Measurements from ENCODE around the gene LLGL2. TPM values are rescaled to one million over a fixed set of nuclear protein-coding genes. Genes with fewer than 3 reads are reported as not detected.

LLGL2 gene
- polyA plus RNA-seq, 1 donor: 149 TPM

- peak; percentile 95 to 96 for DNase-seq
- no peak overlapping the region for H3K4me3 ChIP-seq (ENCODE audit: low read length)
- WGBS (ENCODE audit: insufficient coverage, low lambda C conversion rate): no CpG with 5 or more reads among the region's 16 CpGs
- H3K9me3 ChIP-seq (ENCODE audit: control insufficient read depth, low read depth, low read length): peaks cover 12% of the 10 kb centered on the region
- peak overlapping the region; percentile 92 for H3K27ac ChIP-seq (ENCODE audit: low read length)
- H3K36me3 ChIP-seq (ENCODE audit: control insufficient read depth, insufficient read depth, low read length): peaks cover 95% of the 10 kb centered on the region
- peaks cover 58% of the 10 kb centered on the region for H3K4me1 ChIP-seq (ENCODE audit: control insufficient read depth, insufficient read depth, low read length)
- H3K27me3 ChIP-seq (ENCODE audit: control insufficient read depth, insufficient read depth, low read length): no peaks in the 10 kb centered on the region
Observed at GRCh38 chr17:75617218-75617617, 91.7 kb downstream of the LLGL2 start.

GRCh38 chr17:75617675-75618074 lies 92.2 kb downstream of the LLGL2 start:
- Histone ChIP-seq H3K9me3 (ENCODE audit: control insufficient read depth, low read depth, low read length) (peaks cover 12% of the 10 kb centered on the region), H3K27ac (ENCODE audit: low read length) (peak overlapping the region; percentile 92), H3K36me3 (ENCODE audit: control insufficient read depth, insufficient read depth, low read length) (peaks cover 97% of the 10 kb centered on the region), H3K4me3 (ENCODE audit: low read length) (no peak overlapping the region), H3K27me3 (ENCODE audit: control insufficient read depth, insufficient read depth, low read length) (no peaks in the 10 kb centered on the region), H3K4me1 (ENCODE audit: control insufficient read depth, insufficient read depth, low read length) (peaks cover 55% of the 10 kb centered on the region)
- WGBS (ENCODE audit: insufficient coverage, low lambda C conversion rate): no CpG with 5 or more reads among the region's 11 CpGs
- DNase-seq: no peak

GRCh38 chr17:75619506-75620431 lies 94.3 kb downstream of the LLGL2 start:
- Histone ChIP-seq H3K4me1 (ENCODE audit: control insufficient read depth, insufficient read depth, low read length) (peaks cover 41% of the 10 kb centered on the region), H3K9me3 (ENCODE audit: control insufficient read depth, low read depth, low read length) (peaks cover 12% of the 10 kb centered on the region), H3K27ac (ENCODE audit: low read length) (no peak overlapping the region), H3K27me3 (ENCODE audit: control insufficient read depth, insufficient read depth, low read length) (no peaks in the 10 kb centered on the region), H3K4me3 (ENCODE audit: low read length) (no peak overlapping the region), H3K36me3 (ENCODE audit: control insufficient read depth, insufficient read depth, low read length) (peaks cover 92% of the 10 kb centered on the region)
- WGBS (ENCODE audit: insufficient coverage, low lambda C conversion rate): no CpG with 5 or more reads among the region's 36 CpGs
- no peak for DNase-seq

GRCh38 chr17:75621489-75621888 lies 96.0 kb downstream of the LLGL2 start:
- Histone ChIP-seq H3K4me3 (ENCODE audit: low read length) (no peak overlapping the region), H3K27me3 (ENCODE audit: control insufficient read depth, insufficient read depth, low read length) (no peaks in the 10 kb centered on the region), H3K27ac (ENCODE audit: low read length) (no peak overlapping the region), H3K36me3 (ENCODE audit: control insufficient read depth, insufficient read depth, low read length) (peaks cover 92% of the 10 kb centered on the region), H3K4me1 (ENCODE audit: control insufficient read depth, insufficient read depth, low read length) (peaks cover 24% of the 10 kb centered on the region), H3K9me3 (ENCODE audit: control insufficient read depth, low read depth, low read length) (peaks cover 4% of the 10 kb centered on the region)
- no peak for DNase-seq
- WGBS (ENCODE audit: insufficient coverage, low lambda C conversion rate): no CpG with 5 or more reads among the region's 4 CpGs

GRCh38 chr17:75622076-75622475 lies 96.6 kb downstream of the LLGL2 start:
- H3K9me3 ChIP-seq (ENCODE audit: control insufficient read depth, low read depth, low read length): peaks cover 2% of the 10 kb centered on the region
- peaks cover 18% of the 10 kb centered on the region for H3K4me1 ChIP-seq (ENCODE audit: control insufficient read depth, insufficient read depth, low read length)
- no peak overlapping the region for H3K27ac ChIP-seq (ENCODE audit: low read length)
- WGBS (ENCODE audit: insufficient coverage, low lambda C conversion rate): 83% methylated on average over 1 of the region's 8 CpGs
- no peak overlapping the region for H3K4me3 ChIP-seq (ENCODE audit: low read length)
- H3K36me3 ChIP-seq (ENCODE audit: control insufficient read depth, insufficient read depth, low read length): peaks cover 92% of the 10 kb centered on the region
- no peak for DNase-seq
- no peaks in the 10 kb centered on the region for H3K27me3 ChIP-seq (ENCODE audit: control insufficient read depth, insufficient read depth, low read length)

- H3K27me3 ChIP-seq (ENCODE audit: control insufficient read depth, insufficient read depth, low read length): no peaks in the 10 kb centered on the region
- H3K27ac ChIP-seq (ENCODE audit: low read length): no peak overlapping the region
- H3K36me3 ChIP-seq (ENCODE audit: control insufficient read depth, insufficient read depth, low read length): peaks cover 93% of the 10 kb centered on the region
- peaks cover 2% of the 10 kb centered on the region for H3K9me3 ChIP-seq (ENCODE audit: control insufficient read depth, low read depth, low read length)
- DNase-seq: no peak
- 100% methylated on average over 1 of the region's 15 CpGs for WGBS (ENCODE audit: insufficient coverage, low lambda C conversion rate)
- no peak overlapping the region for H3K4me3 ChIP-seq (ENCODE audit: low read length)
- H3K4me1 ChIP-seq (ENCODE audit: control insufficient read depth, insufficient read depth, low read length): peaks cover 13% of the 10 kb centered on the region
Observed at GRCh38 chr17:75622771-75623273, 97.3 kb downstream of the LLGL2 start.

GRCh38 chr17:75623386-75623785 lies 97.9 kb downstream of the LLGL2 start:
- H3K27me3 ChIP-seq (ENCODE audit: control insufficient read depth, insufficient read depth, low read length): no peaks in the 10 kb centered on the region
- H3K4me1 ChIP-seq (ENCODE audit: control insufficient read depth, insufficient read depth, low read length): peaks cover 9% of the 10 kb centered on the region
- H3K36me3 ChIP-seq (ENCODE audit: control insufficient read depth, insufficient read depth, low read length): peaks cover 93% of the 10 kb centered on the region
- H3K9me3 ChIP-seq (ENCODE audit: control insufficient read depth, low read depth, low read length): peaks cover 2% of the 10 kb centered on the region
- no peak overlapping the region for H3K27ac ChIP-seq (ENCODE audit: low read length)
- DNase-seq: no peak
- 93% methylated on average over 5 of the region's 9 CpGs for WGBS (ENCODE audit: insufficient coverage, low lambda C conversion rate)
- no peak overlapping the region for H3K4me3 ChIP-seq (ENCODE audit: low read length)

- no peak overlapping the region for H3K27ac ChIP-seq (ENCODE audit: low read length)
- no peak for DNase-seq
- H3K4me3 ChIP-seq (ENCODE audit: low read length): no peak overlapping the region
- WGBS (ENCODE audit: insufficient coverage, low lambda C conversion rate): no CpG with 5 or more reads among the region's 12 CpGs
- no peaks in the 10 kb centered on the region for H3K9me3 ChIP-seq (ENCODE audit: control insufficient read depth, low read depth, low read length)
- peaks cover 93% of the 10 kb centered on the region for H3K36me3 ChIP-seq (ENCODE audit: control insufficient read depth, insufficient read depth, low read length)
- H3K4me1 ChIP-seq (ENCODE audit: control insufficient read depth, insufficient read depth, low read length): peaks cover 8% of the 10 kb centered on the region
- no peaks in the 10 kb centered on the region for H3K27me3 ChIP-seq (ENCODE audit: control insufficient read depth, insufficient read depth, low read length)
Observed at GRCh38 chr17:75624021-75624420, 98.5 kb downstream of the LLGL2 start.

Other genes with a start within 250 kb of the LLGL2 start
- gene SLC25A19, start 236.3 kb upstream of the LLGL2 start, polyA plus RNA-seq: 10.8 TPM
- gene GRB2, start 120.0 kb upstream of the LLGL2 start, polyA plus RNA-seq: 67.7 TPM
- gene TMEM94, start 69.1 kb upstream of the LLGL2 start, polyA plus RNA-seq: 56.7 TPM
- 13.9 TPM for gene CASKIN2, start 10.2 kb upstream of the LLGL2 start, polyA plus RNA-seq
- gene TSEN54, start 9.2 kb upstream of the LLGL2 start, polyA plus RNA-seq: 65.3 TPM
- 595 TPM for gene MYO15B, start 62.1 kb downstream of the LLGL2 start, polyA plus RNA-seq
- gene SMIM5, start 107.7 kb downstream of the LLGL2 start, polyA plus RNA-seq: 19.6 TPM
- gene RECQL5, start 141.5 kb downstream of the LLGL2 start, polyA plus RNA-seq: 51.9 TPM
- 70.7 TPM for gene SAP30BP, start 141.6 kb downstream of the LLGL2 start, polyA plus RNA-seq
- gene ITGB4, start 195.8 kb downstream of the LLGL2 start, polyA plus RNA-seq: 48.4 TPM
- gene GALK1, start 239.5 kb downstream of the LLGL2 start, polyA plus RNA-seq: 61.0 TPM

Data from large intestine (tissue), 3 donors.